Measurements from ENCODE around the gene RDH16.
"Not testable (repeated sequence)": the region's sequence is repeated elsewhere in the genome, so short reads cannot be mapped to it uniquely, and the experiment has no call there.

Gene RDH16

DNA sequence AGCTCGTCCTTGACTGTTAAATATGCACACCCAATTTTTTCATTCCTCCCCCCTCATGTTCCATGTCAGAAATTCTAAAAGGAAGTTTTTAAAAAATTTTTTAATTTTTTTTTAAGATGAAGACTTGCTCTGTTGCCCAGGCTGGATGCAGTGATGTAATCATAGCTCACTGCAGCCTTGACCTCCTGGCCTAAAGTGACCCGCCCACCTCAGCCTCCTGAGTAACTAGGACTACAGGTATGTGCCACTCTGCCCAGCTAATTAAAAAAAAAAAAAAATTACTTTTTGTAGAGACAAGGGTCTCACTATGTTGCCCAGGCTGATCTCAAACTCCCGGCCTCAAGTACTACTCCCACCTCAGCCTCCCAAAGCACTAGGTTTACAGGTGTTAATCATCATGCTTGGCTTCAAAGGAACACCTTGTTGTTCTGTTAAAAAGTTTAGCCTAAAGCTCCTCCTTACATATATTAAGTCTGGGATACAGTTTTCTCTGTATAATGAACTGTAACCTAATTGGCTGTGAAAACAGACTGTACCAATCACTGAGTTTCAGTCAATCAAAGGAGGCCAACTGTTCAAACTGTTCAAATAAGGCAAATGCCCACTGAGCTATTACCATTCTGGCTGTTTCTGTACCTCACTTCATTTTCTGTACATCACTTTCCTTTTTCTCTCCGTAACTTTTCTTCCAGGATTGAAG, 41.0 kb downstream of the RDH16 start:
- DNase-seq, result no peak

GRCh38 chr12:56914724-56915123, 42.7 kb downstream of the RDH16 start:
- DNase-seq, result no peak

- no peak for DNase-seq
Observed at GRCh38 chr12:56914256-56914655, 43.2 kb downstream of the RDH16 start.

GRCh38 chr12:56909403-56909802, 48.0 kb downstream of the RDH16 start:
- not testable (repeated sequence) for DNase-seq

DNA sequence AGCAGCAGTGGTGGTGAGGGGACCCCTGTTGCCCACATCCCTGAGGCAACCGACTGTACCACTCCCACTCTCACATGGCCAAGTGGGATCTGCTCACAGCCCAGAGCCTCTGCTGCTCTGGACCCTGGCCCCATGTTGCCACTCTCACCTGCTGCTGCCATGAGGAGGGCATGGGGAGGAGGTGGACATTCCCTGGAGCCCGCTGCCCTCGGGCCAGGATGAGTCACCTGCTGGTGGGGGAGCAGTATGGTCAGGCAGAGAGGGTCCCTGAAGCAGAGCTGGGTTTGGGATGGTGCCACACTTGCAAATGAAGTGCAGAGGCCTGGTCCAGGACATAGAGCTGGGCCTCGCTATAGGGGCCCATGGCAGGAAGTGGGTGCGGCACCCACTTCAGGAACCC, 49.3 kb downstream of the RDH16 start:
- no peak for DNase-seq

- DNase-seq, result no peak
Observed at GRCh38 chr12:56905852-56906251, 51.6 kb downstream of the RDH16 start.

DNA sequence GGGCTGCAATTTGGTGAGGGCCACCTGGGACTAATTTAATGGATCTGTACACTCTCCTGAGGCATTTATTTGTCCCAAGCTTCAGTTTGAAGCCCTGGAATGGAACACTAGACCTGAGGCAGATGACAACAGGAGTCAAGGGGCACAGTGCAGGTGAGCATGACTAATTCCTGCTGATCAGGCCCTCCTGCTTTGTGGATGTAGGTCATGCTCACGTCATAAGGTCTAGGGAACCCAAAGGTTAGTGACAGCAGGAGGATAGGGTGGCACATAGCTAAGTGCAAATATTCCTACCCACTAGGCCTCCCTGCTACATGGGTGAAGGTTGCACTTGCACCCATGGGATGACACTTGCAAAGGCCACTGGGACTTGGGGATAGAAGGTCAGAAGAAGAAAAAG, 54.0 kb downstream of the RDH16 start:
- DNase-seq, result no peak

Measured in inflammatory macrophage treated with lipopolysaccharide for 1 hour (primary cell).